ENCODE results near the gene SPATA13.
"Not testable (repeated sequence)": the region's sequence is repeated elsewhere in the genome, so short reads cannot be mapped to it uniquely, and the experiment has no call there.

The SPATA13 gene

DNA sequence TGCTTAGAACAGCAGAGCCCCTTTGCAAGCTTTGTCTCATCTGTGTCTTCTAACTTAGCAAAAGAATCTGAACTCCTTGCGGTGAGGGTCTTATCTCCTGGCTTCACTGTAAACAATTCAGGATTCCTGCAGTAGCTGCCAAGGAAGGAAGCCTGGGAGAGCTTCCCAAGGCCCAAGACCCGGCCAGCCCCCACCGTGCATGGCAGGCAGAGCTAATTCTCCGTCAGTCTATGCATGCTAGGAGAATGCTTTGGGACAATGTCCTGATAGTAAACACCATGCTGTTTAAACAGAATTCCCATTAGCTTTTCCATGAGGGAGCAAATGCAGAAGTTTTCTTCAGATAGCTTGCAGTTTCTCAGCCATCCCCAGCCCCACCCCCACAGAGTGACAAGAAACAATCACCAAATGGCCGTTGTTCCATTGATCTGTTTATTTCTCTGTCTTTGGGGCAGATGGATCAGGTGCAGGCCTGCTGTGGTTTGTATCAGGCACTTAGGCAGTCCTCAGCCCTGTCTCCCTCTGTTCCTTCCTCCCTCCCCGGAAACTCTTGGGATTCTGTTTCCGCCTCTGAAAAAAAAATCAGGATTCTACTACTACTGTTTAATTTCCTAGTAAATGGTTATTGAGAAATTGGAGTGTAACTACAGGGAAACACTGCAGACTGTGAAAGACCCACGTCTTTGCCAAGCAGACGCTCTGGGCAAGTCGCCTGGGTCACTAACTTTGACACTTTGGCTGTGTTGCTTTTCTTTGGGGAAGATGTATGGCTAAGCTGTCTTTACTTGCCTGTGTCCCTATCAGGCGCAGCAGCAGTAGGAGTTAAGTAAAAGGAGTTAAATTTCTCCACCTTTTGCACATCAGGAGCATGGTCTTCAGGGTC, 40.7 kb upstream of the SPATA13 start:
- H3K27me3 ChIP-seq (replicated peaks) = no peaks in the 10 kb centered on the region
- in situ Hi-C loops (cut with HindIII; ENCODE audit: low pct_ligation_motif_present, low sequenced_read_pairs) = no loop called here
- H3K4me3 ChIP-seq (ENCODE audit: low read depth, low read length) = no peak overlapping the region
- H3K27ac ChIP-seq = no peak overlapping the region
- no peak for DNase-seq
- no peaks in the 10 kb centered on the region for H3K36me3 ChIP-seq (replicated peaks)
- TF ChIP-seq, protein P1, sequence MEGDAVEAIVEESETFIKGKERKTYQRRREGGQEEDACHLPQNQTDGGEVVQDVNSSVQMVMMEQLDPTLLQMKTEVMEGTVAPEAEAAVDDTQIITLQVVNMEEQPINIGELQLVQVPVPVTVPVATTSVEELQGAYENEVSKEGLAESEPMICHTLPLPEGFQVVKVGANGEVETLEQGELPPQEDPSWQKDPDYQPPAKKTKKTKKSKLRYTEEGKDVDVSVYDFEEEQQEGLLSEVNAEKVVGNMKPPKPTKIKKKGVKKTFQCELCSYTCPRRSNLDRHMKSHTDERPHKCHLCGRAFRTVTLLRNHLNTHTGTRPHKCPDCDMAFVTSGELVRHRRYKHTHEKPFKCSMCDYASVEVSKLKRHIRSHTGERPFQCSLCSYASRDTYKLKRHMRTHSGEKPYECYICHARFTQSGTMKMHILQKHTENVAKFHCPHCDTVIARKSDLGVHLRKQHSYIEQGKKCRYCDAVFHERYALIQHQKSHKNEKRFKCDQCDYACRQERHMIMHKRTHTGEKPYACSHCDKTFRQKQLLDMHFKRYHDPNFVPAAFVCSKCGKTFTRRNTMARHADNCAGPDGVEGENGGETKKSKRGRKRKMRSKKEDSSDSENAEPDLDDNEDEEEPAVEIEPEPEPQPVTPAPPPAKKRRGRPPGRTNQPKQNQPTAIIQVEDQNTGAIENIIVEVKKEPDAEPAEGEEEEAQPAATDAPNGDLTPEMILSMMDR (IDR thresholded peaks at IDR 0.05; ENCODE audit: low read depth, low read length, missing control alignments) = no peak

GRCh38 chr13:24122045-24122444, 38.5 kb upstream of the SPATA13 start:
- in situ Hi-C loops (cut with HindIII; ENCODE audit: low pct_ligation_motif_present, low sequenced_read_pairs); H3K27ac ChIP-seq; H3K4me3 ChIP-seq (ENCODE audit: low read depth, low read length); DNase-seq; H3K27me3 ChIP-seq (replicated peaks); H3K36me3 ChIP-seq (replicated peaks): not testable (repeated sequence)

DNA sequence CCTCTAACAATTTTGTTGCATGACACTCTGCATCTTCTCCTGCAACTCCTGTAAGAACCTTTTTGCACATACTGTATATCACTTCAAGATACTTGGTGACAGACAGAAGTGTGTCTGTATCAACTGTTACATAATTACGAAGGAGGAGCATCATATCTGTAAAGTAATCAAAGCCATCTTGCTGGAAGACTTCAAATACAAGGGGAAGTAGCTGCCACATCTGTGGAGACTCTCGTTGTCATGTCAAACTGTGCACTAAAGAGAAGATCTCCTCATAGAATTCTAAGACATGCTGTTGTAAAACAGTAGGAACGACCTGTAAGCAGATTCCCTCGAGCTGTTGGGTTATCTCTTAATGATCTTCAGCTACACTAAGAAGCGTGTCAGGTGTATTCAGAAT, 38.0 kb upstream of the SPATA13 start:
- Histone ChIP-seq H3K27ac (no peak overlapping the region), H3K27me3 (replicated peaks) (no peaks in the 10 kb centered on the region), H3K4me3 (ENCODE audit: low read depth, low read length) (no peak overlapping the region), H3K36me3 (replicated peaks) (no peaks in the 10 kb centered on the region)
- no peak for DNase-seq
- TF ChIP-seq, protein P1 (IDR thresholded peaks at IDR 0.05; ENCODE audit: low read depth, low read length, missing control alignments) = no peak
- in situ Hi-C loops (cut with HindIII; ENCODE audit: low pct_ligation_motif_present, low sequenced_read_pairs) = no loop called here

DNA sequence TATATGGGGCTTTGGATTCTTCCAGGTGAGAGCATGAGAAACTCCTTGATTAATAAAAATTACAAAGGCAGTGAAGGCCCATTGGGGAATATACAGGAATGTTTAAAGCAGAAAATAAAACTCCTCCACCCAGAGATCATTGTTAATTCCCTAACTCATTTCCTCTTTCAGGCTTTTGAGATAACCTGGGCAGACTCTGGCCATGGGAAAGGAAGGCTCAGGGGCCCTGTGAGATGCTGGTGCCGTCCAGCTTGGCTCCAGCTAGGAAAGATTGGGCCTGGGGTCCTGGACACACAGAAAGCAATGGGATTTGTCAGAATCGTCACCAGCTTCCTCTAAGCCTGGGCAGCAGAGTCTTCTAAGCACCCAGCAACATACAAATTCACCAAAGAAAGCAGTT, 36.8 kb upstream of the SPATA13 start:
- TF ChIP-seq, protein P1 (IDR thresholded peaks at IDR 0.05; ENCODE audit: low read depth, low read length, missing control alignments) = no peak
- H3K36me3 ChIP-seq (replicated peaks) = no peaks in the 10 kb centered on the region
- H3K27ac ChIP-seq = no peak overlapping the region
- DNase-seq = no peak
- in situ Hi-C loops (cut with HindIII; ENCODE audit: low pct_ligation_motif_present, low sequenced_read_pairs) = no loop called here
- no peaks in the 10 kb centered on the region for H3K27me3 ChIP-seq (replicated peaks)
- no peak overlapping the region for H3K4me3 ChIP-seq (ENCODE audit: low read depth, low read length)

DNA sequence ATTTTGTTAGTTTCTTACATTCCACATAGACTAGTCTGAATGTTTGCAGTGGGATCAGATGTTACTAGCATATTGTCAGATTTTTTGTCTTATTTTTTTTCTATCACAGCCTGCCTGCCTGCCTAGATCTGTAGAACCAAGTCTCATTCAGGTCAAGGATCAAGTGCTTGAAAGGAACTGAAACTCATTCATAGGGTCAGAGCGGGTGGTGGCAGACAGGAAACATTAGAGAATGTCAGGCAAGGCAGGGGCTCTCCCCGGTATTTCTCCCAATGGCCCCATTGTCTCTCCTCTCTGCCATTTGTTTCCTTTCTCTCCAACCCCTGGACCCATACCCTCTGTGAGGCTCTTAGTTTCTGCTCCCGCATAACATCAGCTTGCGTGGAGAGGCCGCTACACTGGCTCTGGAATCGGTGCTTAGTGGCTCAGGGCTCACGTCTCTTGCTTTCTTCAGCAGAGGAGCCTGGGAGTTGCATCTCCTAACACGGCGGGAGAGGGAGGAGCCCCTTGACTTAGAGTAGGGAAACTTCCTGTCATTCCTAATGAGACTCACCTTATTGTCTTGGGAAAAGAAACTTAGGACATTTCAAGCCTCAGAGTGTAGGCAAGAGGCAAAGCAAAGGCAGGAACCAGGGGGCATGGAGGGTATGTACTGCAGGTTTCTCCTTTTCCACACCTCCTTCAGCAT, 35.6 kb upstream of the SPATA13 start:
- H3K27me3 ChIP-seq (replicated peaks) = no peaks in the 10 kb centered on the region

GRCh38 chr13:24127116-24127631, 33.3 kb upstream of the SPATA13 start:
- Histone ChIP-seq H3K36me3 (replicated peaks) (no peaks in the 10 kb centered on the region), H3K27me3 (replicated peaks) (no peaks in the 10 kb centered on the region), H3K4me3 (ENCODE audit: low read depth, low read length) (no peak overlapping the region), H3K27ac (no peak overlapping the region)
- no peak for DNase-seq
- in situ Hi-C loops (cut with HindIII; ENCODE audit: low pct_ligation_motif_present, low sequenced_read_pairs) = no loop called here
- TF ChIP-seq, protein P1 (IDR thresholded peaks at IDR 0.05; ENCODE audit: low read depth, low read length, missing control alignments) = no peak

More for the DNA sequence above, 35.6 kb upstream of the SPATA13 start:
- no peak overlapping the region for H3K27ac ChIP-seq
- H3K4me3 ChIP-seq (ENCODE audit: low read depth, low read length) = no peak overlapping the region
- H3K36me3 ChIP-seq (replicated peaks) = no peaks in the 10 kb centered on the region
- TF ChIP-seq, protein P1 (IDR thresholded peaks at IDR 0.05; ENCODE audit: low read depth, low read length, missing control alignments) = no peak
- DNase-seq = no peak
- in situ Hi-C loops (cut with HindIII; ENCODE audit: low pct_ligation_motif_present, low sequenced_read_pairs) = no loop called here
